GM12865 (cell line): ENCODE measurements around the gene TMEM198.

Experiments used
- DNase-seq: peaks from one replicate; pipeline ENCODE4 v3.0.0; 2010; ENCODE audit warnings: low read depth
- H3K4me3 ChIP-seq: 2 replicates; pipeline ENCODE4 v1.5.1; 2011; ENCODE audit warnings: mild to moderate bottlenecking, low read depth, low read length, control low read depth
- TF ChIP-seq, protein P1 (sequence below): IDR thresholded peaks from 2 replicates; pipeline ENCODE4 v1.5.1; 2011; ENCODE audit warnings: low read length, control low read depth, low read depth, inconsistent platforms; ENCODE audit not compliant: insufficient read depth; ENCODE audit errors: missing control alignments

Gene TMEM198

GRCh38 chr2:219597552-219598307 is 53.9 kb downstream of the TMEM198 start, which contains the start of gene STK11IP:
Gene STK11IP (plus strand): TSS chr2:219597857. CDS start chr2:219598120, 263 bp downstream.
- TF ChIP-seq, protein P1, sequence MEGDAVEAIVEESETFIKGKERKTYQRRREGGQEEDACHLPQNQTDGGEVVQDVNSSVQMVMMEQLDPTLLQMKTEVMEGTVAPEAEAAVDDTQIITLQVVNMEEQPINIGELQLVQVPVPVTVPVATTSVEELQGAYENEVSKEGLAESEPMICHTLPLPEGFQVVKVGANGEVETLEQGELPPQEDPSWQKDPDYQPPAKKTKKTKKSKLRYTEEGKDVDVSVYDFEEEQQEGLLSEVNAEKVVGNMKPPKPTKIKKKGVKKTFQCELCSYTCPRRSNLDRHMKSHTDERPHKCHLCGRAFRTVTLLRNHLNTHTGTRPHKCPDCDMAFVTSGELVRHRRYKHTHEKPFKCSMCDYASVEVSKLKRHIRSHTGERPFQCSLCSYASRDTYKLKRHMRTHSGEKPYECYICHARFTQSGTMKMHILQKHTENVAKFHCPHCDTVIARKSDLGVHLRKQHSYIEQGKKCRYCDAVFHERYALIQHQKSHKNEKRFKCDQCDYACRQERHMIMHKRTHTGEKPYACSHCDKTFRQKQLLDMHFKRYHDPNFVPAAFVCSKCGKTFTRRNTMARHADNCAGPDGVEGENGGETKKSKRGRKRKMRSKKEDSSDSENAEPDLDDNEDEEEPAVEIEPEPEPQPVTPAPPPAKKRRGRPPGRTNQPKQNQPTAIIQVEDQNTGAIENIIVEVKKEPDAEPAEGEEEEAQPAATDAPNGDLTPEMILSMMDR = no peak
- peak; percentile 96 for DNase-seq
- peak within 1 kb of the TSS; percentile 81 for H3K4me3 ChIP-seq

DNA sequence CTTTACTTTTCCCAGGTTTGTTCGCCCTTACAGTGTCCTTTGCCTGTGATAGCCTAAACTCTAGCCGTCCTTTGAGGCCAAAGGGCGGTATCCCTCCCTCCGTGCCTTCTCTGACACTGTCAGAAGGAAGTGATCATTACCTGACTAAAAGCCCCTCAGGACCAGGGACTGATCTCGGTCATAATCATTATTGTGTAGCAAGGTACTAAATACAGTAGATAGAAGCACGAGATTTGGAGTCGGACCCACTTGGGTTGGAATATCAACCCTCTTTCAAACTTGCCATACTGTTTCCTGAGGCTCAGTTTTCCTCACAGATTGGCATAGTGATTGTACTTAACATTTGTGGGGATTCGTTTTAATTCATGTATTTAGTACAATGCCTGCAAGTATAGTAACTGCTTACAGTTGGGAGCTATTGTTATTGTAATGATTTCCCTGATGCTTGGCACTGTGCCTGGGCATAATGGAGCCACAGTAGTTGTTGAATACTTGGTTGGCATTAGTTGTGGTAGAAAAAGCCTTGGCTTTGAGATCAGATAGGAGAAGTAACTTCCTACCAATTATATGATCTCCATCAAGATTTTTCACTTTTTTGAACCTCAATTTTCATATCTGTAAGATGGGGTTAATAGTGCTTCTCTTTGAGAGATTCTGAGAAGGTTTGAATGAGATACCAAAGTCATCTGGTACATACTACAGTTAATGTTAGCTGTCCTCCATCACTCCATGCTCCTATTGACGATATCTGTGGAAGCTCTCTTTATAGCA is 54.7 kb downstream of the TMEM198 start:
- H3K4me3 ChIP-seq = peak overlapping the region; percentile 81
- no peak for DNase-seq
- TF ChIP-seq, protein P1 = no peak
